OCI-LY3 (cell line): ENCODE measurements around the gene NUP93.

Source experiments
- EZH2phosphoT487 ChIP-seq: fragments of 200-600 bp; shearing (Covaris generic); IDR thresholded peaks from 2 replicates; pipeline ENCODE4 v1.6.1; 2018; ENCODE audit warnings: antibody characterized with exemption, mixed run types, low read depth
- TF ChIP-seq, protein P1 (sequence below): fragments of 200-600, 300-600 bp; sonication (generic); IDR thresholded peaks from 2 replicates; pipeline ENCODE4 v1.5.1; 2014; ENCODE audit warnings: antibody characterized with exemption, low read length, low read depth

DNA sequence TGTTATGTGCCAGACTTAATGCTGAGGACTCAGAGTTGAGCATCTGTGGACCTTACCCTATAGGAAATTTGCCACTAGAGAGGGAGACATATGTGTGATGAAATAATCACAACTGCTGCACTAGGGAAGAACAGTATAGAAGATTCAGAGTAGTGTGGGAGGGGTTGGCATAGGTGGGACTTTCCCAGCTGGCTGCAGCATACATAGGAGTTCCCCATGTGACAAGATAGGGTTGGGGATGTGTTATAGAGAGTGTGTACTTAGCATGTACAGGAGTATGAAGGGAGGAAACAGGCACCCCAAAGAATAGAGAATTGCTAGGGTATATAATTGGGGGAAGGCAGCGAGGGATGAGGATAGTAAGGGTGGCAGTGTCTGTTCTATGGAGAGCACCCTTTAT is 2.9 kb downstream of the NUP93 start:
- TF ChIP-seq, protein P1, sequence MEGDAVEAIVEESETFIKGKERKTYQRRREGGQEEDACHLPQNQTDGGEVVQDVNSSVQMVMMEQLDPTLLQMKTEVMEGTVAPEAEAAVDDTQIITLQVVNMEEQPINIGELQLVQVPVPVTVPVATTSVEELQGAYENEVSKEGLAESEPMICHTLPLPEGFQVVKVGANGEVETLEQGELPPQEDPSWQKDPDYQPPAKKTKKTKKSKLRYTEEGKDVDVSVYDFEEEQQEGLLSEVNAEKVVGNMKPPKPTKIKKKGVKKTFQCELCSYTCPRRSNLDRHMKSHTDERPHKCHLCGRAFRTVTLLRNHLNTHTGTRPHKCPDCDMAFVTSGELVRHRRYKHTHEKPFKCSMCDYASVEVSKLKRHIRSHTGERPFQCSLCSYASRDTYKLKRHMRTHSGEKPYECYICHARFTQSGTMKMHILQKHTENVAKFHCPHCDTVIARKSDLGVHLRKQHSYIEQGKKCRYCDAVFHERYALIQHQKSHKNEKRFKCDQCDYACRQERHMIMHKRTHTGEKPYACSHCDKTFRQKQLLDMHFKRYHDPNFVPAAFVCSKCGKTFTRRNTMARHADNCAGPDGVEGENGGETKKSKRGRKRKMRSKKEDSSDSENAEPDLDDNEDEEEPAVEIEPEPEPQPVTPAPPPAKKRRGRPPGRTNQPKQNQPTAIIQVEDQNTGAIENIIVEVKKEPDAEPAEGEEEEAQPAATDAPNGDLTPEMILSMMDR = no peak
- TF ChIP-seq EZH2phosphoT487 = no peak
